Thyroid gland (tissue), 4 donors: ENCODE results near the gene OIT3.

ENCODE experiments used
- CTCF ChIP-seq, 6 experiments: fragments of 200-600 bp in 3 of 6; fragments of 450-650 bp in 3 of 6; sonication (generic) in 3 of 6; IDR thresholded peaks; one replicate each; pipeline ENCODE4 v1.5.1; 2016 to 2019; ENCODE audit warnings: antibody characterized with exemption in 6 of 6, mild to moderate bottlenecking in 2 of 6, inconsistent platforms in 1 of 6, moderate library complexity in 1 of 6
- POLR2A ChIP-seq, 2 donors: fragments of 450-650 bp; IDR thresholded peaks; one replicate each; pipeline ENCODE4 v1.6.1; 2017; ENCODE audit warnings: antibody characterized with exemption in 2 of 2, mild to moderate bottlenecking in 2 of 2, moderate library complexity in 1 of 2

- TF ChIP-seq CTCF (IDR thresholded peaks at IDR 0.05) (no peak), POLR2A (IDR thresholded peaks at IDR 0.05) (no peak)
Measured at GRCh38 chr10:72943498-72944234, 50.1 kb downstream of the OIT3 start.
